ENCODE measurements around the gene ZNF681.
"Not testable (repeated sequence)": the region's sequence is repeated elsewhere in the genome, so short reads cannot be mapped to it uniquely, and the experiment has no call there.

The ZNF681 gene

DNA sequence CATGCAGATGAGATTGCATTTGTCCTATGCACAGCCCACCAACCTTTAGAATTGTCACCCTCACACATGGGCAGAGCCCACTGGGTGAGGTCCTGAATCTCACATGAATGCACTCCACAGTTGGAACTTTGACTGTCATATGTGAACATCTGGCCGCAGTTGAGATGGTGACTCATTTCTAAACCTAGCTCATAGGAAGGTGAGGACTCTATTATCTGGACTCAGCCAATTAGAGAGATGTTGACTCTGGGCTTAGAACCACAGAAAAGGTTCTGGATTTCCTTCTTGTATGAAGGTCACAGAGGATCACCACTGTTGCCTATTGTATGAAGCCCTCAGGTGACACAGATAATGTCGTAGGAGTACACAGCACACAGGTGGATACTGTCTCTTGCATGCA lies 25.6 kb upstream of the ZNF681 start:
- no peak overlapping the region for H3K4me3 Mint-ChIP-seq
- H3K27ac Mint-ChIP-seq, result no peak overlapping the region
- H3K27me3 Mint-ChIP-seq (ENCODE audit: low read depth), result no peaks in the 10 kb centered on the region
- peaks cover 41% of the 10 kb centered on the region for H3K36me3 Mint-ChIP-seq (ENCODE audit: low read depth)
- peaks cover 64% of the 10 kb centered on the region for H3K9me3 Mint-ChIP-seq
- no peaks in the 10 kb centered on the region for H3K4me1 Mint-ChIP-seq (ENCODE audit: low read depth)
- DNase-seq (ENCODE audit: low spot score), result no peak

DNA sequence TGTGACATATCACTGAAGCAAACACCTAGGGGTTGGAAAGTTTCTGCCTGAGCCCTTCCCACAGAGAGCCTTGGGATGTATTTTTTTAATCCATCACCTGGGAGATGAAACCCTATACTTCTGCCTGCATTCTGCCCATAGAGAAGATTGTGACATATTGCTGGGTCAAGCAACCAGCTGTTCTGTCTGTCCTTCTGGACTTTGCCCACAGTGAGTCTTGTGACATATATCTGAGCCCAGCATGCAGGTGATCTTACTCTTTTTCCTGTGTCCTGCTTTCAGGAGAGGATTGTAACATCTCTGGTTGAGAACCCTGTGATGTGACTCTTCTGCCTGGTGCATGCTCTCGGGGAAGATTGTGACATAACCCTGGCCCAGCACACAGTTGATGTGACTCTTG lies 24.9 kb upstream of the ZNF681 start:
- no peaks in the 10 kb centered on the region for H3K27me3 Mint-ChIP-seq (ENCODE audit: low read depth)
- no peak for DNase-seq (ENCODE audit: low spot score)

GRCh38 chr19:23779645-23780044 lies 21.0 kb upstream of the ZNF681 start:
- no peak for DNase-seq (ENCODE audit: low spot score)
- no peak overlapping the region for H3K27ac Mint-ChIP-seq
- H3K9me3 Mint-ChIP-seq, result peaks cover 61% of the 10 kb centered on the region
- no peaks in the 10 kb centered on the region for H3K27me3 Mint-ChIP-seq (ENCODE audit: low read depth)
- no peaks in the 10 kb centered on the region for H3K4me1 Mint-ChIP-seq (ENCODE audit: low read depth)
- no peak overlapping the region for H3K4me3 Mint-ChIP-seq
- H3K36me3 Mint-ChIP-seq (ENCODE audit: low read depth), result peaks cover 52% of the 10 kb centered on the region

More for the DNA sequence above, 24.9 kb upstream of the ZNF681 start:
- no peak overlapping the region for H3K27ac Mint-ChIP-seq
- H3K9me3 Mint-ChIP-seq, result peaks cover 63% of the 10 kb centered on the region
- no peaks in the 10 kb centered on the region for H3K4me1 Mint-ChIP-seq (ENCODE audit: low read depth)
- peaks cover 44% of the 10 kb centered on the region for H3K36me3 Mint-ChIP-seq (ENCODE audit: low read depth)
- H3K4me3 Mint-ChIP-seq, result no peak overlapping the region

GRCh38 chr19:23778566-23778965 lies 19.9 kb upstream of the ZNF681 start:
- no peaks in the 10 kb centered on the region for H3K27me3 Mint-ChIP-seq (ENCODE audit: low read depth)
- peaks cover 54% of the 10 kb centered on the region for H3K9me3 Mint-ChIP-seq
- no peaks in the 10 kb centered on the region for H3K4me1 Mint-ChIP-seq (ENCODE audit: low read depth)
- H3K4me3 Mint-ChIP-seq, result no peak overlapping the region
- H3K27ac Mint-ChIP-seq, result no peak overlapping the region
- peaks cover 47% of the 10 kb centered on the region for H3K36me3 Mint-ChIP-seq (ENCODE audit: low read depth)
- no peak for DNase-seq (ENCODE audit: low spot score)

GRCh38 chr19:23778036-23778435 lies 19.3 kb upstream of the ZNF681 start:
- H3K27ac Mint-ChIP-seq; H3K4me3 Mint-ChIP-seq; H3K27me3 Mint-ChIP-seq (ENCODE audit: low read depth); DNase-seq (ENCODE audit: low spot score); H3K4me1 Mint-ChIP-seq (ENCODE audit: low read depth): not testable (repeated sequence)
- Mint-ChIP-seq H3K9me3 (peaks cover 53% of the 10 kb centered on the region), H3K36me3 (ENCODE audit: low read depth) (peaks cover 44% of the 10 kb centered on the region)

GRCh38 chr19:23777216-23777615 lies 18.5 kb upstream of the ZNF681 start:
- no peak overlapping the region for H3K27ac Mint-ChIP-seq
- H3K36me3 Mint-ChIP-seq (ENCODE audit: low read depth), result peaks cover 44% of the 10 kb centered on the region
- H3K27me3 Mint-ChIP-seq (ENCODE audit: low read depth), result no peaks in the 10 kb centered on the region
- no peaks in the 10 kb centered on the region for H3K4me1 Mint-ChIP-seq (ENCODE audit: low read depth)
- DNase-seq (ENCODE audit: low spot score), result no peak
- H3K9me3 Mint-ChIP-seq, result peaks cover 52% of the 10 kb centered on the region
- no peak overlapping the region for H3K4me3 Mint-ChIP-seq

GRCh38 chr19:23776507-23777205 lies 18.0 kb upstream of the ZNF681 start:
- Mint-ChIP-seq H3K27me3 (ENCODE audit: low read depth) (no peaks in the 10 kb centered on the region), H3K36me3 (ENCODE audit: low read depth) (peaks cover 46% of the 10 kb centered on the region), H3K9me3 (peaks cover 52% of the 10 kb centered on the region), H3K4me3 (no peak overlapping the region), H3K4me1 (ENCODE audit: low read depth) (no peaks in the 10 kb centered on the region), H3K27ac (no peak overlapping the region)
- no peak for DNase-seq (ENCODE audit: low spot score)

- Mint-ChIP-seq H3K27ac (no peak overlapping the region), H3K9me3 (peaks cover 60% of the 10 kb centered on the region), H3K4me1 (ENCODE audit: low read depth) (no peaks in the 10 kb centered on the region), H3K36me3 (ENCODE audit: low read depth) (peaks cover 49% of the 10 kb centered on the region), H3K4me3 (no peak overlapping the region), H3K27me3 (ENCODE audit: low read depth) (no peaks in the 10 kb centered on the region)
- DNase-seq (ENCODE audit: low spot score), result no peak
These were observed 15.9 kb upstream of the ZNF681 start for GRCh38 chr19:23774524-23774971.

- no peak overlapping the region for H3K27ac Mint-ChIP-seq
- H3K4me3 Mint-ChIP-seq, result no peak overlapping the region
- no peaks in the 10 kb centered on the region for H3K4me1 Mint-ChIP-seq (ENCODE audit: low read depth)
- DNase-seq (ENCODE audit: low spot score), result no peak
- peaks cover 57% of the 10 kb centered on the region for H3K9me3 Mint-ChIP-seq
- no peaks in the 10 kb centered on the region for H3K27me3 Mint-ChIP-seq (ENCODE audit: low read depth)
- H3K36me3 Mint-ChIP-seq (ENCODE audit: low read depth), result peaks cover 46% of the 10 kb centered on the region
These were observed 15.4 kb upstream of the ZNF681 start for GRCh38 chr19:23774106-23774505.

DNA sequence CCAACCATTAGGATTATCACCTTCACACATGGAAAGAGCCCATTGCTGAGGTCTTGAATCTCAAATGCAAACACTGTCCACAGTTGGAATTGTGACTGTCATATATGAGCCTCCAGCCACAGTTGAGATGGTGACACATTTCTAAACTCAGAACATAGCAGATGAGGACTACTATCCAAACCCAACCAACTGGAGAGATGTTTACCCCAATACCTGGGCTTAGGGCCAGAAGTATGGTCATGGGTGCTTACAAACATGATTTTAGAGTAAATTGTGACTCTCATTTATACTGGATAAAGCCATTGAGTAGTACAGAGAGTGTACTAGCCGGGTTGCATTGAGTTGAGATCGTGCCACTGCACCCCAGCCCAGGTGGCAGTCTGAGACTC lies 14.0 kb upstream of the ZNF681 start:
- H3K9me3 Mint-ChIP-seq, result peaks cover 52% of the 10 kb centered on the region
- no peak for DNase-seq (ENCODE audit: low spot score)
- H3K4me1 Mint-ChIP-seq (ENCODE audit: low read depth), result no peaks in the 10 kb centered on the region
- H3K36me3 Mint-ChIP-seq (ENCODE audit: low read depth), result peaks cover 41% of the 10 kb centered on the region
- H3K27ac Mint-ChIP-seq, result no peak overlapping the region
- no peaks in the 10 kb centered on the region for H3K27me3 Mint-ChIP-seq (ENCODE audit: low read depth)
- no peak overlapping the region for H3K4me3 Mint-ChIP-seq

DNA sequence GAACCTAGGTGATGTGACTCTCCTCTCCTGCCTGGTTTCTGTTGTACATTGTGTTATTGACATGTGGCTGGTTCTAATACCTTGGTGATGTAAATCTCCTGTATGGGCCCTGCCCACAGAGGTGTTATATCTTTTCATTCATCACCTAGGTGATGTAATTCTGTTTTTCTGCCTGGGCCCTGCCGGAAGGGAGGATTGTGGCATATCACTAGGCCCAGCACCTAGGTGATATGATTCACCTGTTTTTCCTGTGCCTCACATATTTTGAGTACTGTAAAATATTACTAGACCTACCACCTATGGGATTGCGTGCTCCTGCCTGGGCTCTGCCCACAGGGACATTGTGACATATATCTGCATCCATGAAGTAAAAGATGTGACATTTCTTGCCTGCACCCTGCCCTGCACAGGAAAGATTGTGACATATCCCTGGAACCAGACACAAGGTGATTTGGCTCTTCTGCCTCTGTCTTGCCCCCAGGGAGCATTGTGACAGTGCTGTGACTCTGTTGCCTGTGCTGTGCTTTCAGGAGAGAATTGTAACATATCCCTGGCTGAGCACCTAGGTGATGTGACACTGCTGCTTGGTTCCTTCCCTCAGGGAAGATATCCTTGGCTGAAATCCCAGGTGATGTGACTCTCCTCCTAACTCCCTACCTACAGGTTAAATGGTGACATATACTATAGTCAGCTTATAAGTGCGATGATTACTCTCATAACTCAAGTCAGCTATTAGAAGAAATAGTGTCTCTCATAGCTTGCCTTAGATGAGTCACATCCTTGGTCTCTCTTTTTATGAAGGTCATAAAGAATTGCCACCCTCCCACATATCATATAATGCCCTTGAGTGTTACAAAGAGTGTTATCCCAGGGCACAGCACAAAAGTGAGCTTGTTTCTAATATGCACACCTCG lies 13.3 kb upstream of the ZNF681 start:
- H3K4me1 Mint-ChIP-seq (ENCODE audit: low read depth), result no peaks in the 10 kb centered on the region
- DNase-seq (ENCODE audit: low spot score), result no peak
- no peaks in the 10 kb centered on the region for H3K27me3 Mint-ChIP-seq (ENCODE audit: low read depth)
- H3K27ac Mint-ChIP-seq, result no peak overlapping the region
- H3K9me3 Mint-ChIP-seq, result peaks cover 46% of the 10 kb centered on the region
- peaks cover 36% of the 10 kb centered on the region for H3K36me3 Mint-ChIP-seq (ENCODE audit: low read depth)
- no peak overlapping the region for H3K4me3 Mint-ChIP-seq

DNA sequence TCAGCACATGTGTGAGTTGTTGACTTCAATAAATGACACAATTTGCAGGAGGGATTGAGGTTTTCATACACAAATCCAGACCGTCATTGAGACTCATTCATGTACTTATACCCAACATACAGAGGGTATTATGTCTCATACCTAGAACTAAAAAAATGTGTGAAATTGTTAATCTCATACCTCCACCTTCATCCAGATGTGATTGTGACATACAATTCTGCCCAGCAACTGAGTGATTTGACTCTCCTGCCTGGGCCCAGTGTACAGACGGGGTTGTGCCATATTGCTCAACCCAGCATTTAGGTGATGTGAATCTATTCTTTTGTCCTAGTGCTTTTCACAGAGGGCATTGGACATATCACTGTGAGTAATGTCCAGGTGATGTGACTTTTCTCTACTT lies 12.6 kb upstream of the ZNF681 start:
- DNase-seq (ENCODE audit: low spot score), result no peak
- peaks cover 30% of the 10 kb centered on the region for H3K36me3 Mint-ChIP-seq (ENCODE audit: low read depth)
- no peak overlapping the region for H3K27ac Mint-ChIP-seq
- no peaks in the 10 kb centered on the region for H3K27me3 Mint-ChIP-seq (ENCODE audit: low read depth)
- no peaks in the 10 kb centered on the region for H3K4me1 Mint-ChIP-seq (ENCODE audit: low read depth)
- H3K4me3 Mint-ChIP-seq, result no peak overlapping the region
- H3K9me3 Mint-ChIP-seq, result peaks cover 39% of the 10 kb centered on the region

GRCh38 chr19:23770672-23771250 lies 12.1 kb upstream of the ZNF681 start:
- peaks cover 37% of the 10 kb centered on the region for H3K9me3 Mint-ChIP-seq
- no peaks in the 10 kb centered on the region for H3K27me3 Mint-ChIP-seq (ENCODE audit: low read depth)
- H3K36me3 Mint-ChIP-seq (ENCODE audit: low read depth), result peaks cover 27% of the 10 kb centered on the region
- H3K4me3 Mint-ChIP-seq, result no peak overlapping the region
- DNase-seq (ENCODE audit: low spot score), result no peak
- H3K27ac Mint-ChIP-seq, result no peak overlapping the region
- H3K4me1 Mint-ChIP-seq (ENCODE audit: low read depth), result no peaks in the 10 kb centered on the region
